DOHH2 (cell line): ENCODE data around the gene GALNTL6.

Source experiments
- EZH2phosphoT487 ChIP-seq: fragments of 200-600 bp; sonication (generic); IDR thresholded peaks from 2 replicates; pipeline ENCODE4 v1.6.1; 2017; ENCODE audit warnings: borderline replicate concordance, mild to moderate bottlenecking, antibody characterized with exemption, low read length, moderate library complexity, mixed read lengths
- TF ChIP-seq, protein P1 (sequence below): fragments of 200-600 bp; sonication (generic); IDR thresholded peaks from one replicate; pipeline ENCODE4 v1.5.1; 2014; ENCODE audit warnings: antibody characterized with exemption, mild to moderate bottlenecking, low read depth, low read length; ENCODE audit not compliant: poor library complexity, severe bottlenecking

DNA sequence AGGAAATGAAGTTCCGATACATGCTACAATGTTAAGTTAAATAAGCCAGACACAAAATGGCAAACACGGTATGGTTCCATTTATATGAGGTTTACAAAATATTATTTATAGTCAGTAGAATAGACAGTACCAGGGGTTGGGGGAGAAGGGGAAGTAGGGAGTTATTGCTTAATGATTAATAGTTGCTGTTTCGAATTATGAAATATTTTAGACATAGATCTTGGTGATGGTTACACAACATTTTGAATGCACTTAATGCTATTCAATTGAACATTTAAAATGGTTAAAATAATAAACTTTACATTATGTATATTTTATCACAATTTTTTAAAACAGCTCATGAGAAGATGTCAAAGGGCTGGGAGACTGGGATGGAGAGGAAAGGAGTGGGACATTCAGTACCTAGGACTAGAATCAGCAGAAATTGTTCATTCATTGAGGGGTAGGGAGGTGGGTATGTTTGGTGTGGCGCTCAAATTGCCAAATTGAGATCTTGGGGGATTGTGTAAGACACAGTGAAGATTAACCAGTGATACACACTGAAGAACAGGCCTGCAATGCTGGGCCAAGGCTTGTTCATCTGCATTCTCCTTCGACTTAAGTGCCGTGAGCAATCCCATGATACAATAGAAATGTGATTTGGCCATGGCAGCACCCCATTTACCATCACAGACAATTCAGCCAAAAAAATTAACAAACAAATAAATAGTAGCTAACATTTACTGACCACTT, 1189.8 kb downstream of the GALNTL6 start:
- TF ChIP-seq, protein P1, sequence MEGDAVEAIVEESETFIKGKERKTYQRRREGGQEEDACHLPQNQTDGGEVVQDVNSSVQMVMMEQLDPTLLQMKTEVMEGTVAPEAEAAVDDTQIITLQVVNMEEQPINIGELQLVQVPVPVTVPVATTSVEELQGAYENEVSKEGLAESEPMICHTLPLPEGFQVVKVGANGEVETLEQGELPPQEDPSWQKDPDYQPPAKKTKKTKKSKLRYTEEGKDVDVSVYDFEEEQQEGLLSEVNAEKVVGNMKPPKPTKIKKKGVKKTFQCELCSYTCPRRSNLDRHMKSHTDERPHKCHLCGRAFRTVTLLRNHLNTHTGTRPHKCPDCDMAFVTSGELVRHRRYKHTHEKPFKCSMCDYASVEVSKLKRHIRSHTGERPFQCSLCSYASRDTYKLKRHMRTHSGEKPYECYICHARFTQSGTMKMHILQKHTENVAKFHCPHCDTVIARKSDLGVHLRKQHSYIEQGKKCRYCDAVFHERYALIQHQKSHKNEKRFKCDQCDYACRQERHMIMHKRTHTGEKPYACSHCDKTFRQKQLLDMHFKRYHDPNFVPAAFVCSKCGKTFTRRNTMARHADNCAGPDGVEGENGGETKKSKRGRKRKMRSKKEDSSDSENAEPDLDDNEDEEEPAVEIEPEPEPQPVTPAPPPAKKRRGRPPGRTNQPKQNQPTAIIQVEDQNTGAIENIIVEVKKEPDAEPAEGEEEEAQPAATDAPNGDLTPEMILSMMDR = no peak
- TF ChIP-seq EZH2phosphoT487 = no peak
